Measurements from ENCODE around the gene HAAO.

- no peak for TF ChIP-seq CTCF (IDR thresholded peaks at IDR 0.05; ENCODE audit: low read length)
- no peak for TF ChIP-seq EZH2 (optimal IDR thresholded peaks at IDR 0.05; ENCODE audit: low read depth, low read length)
Measured at GRCh38 chr2:42736598-42737322, 55.6 kb downstream of the HAAO start.

All from MM.1S (cell line).